Measurements from ENCODE around the gene CMSS1.

Gene CMSS1

GRCh38 chr3:99856437-99857220 lies 39.0 kb downstream of the CMSS1 start:
- no peak for DNase-seq (ENCODE audit: insufficient read length)
- FAIRE-seq, result no peak
- TF ChIP-seq TAF1 (IDR thresholded peaks at IDR 0.05; ENCODE audit: borderline replicate concordance, low read depth, low read length), result no peak
- no peak for TF ChIP-seq POLR2AphosphoS5 (IDR thresholded peaks at IDR 0.05; ENCODE audit: low read depth, low read length)
- no peak for TF ChIP-seq POLR2A (IDR thresholded peaks at IDR 0.05; ENCODE audit: low read depth, low read length)

GRCh38 chr3:99857278-99857677 lies 39.6 kb downstream of the CMSS1 start:
- no peak for DNase-seq (ENCODE audit: insufficient read length)
- FAIRE-seq, result no peak
- TF ChIP-seq POLR2AphosphoS5 (IDR thresholded peaks at IDR 0.05; ENCODE audit: low read depth, low read length) (no peak), POLR2A (IDR thresholded peaks at IDR 0.05; ENCODE audit: low read depth, low read length) (no peak), TAF1 (IDR thresholded peaks at IDR 0.05; ENCODE audit: borderline replicate concordance, low read depth, low read length) (no peak)

GRCh38 chr3:99858469-99858868 lies 40.8 kb downstream of the CMSS1 start:
- FAIRE-seq (no peak), DNase-seq (ENCODE audit: insufficient read length) (no peak)
- TF ChIP-seq TAF1 (IDR thresholded peaks at IDR 0.05; ENCODE audit: borderline replicate concordance, low read depth, low read length) (no peak), POLR2A (IDR thresholded peaks at IDR 0.05; ENCODE audit: low read depth, low read length) (no peak), POLR2AphosphoS5 (IDR thresholded peaks at IDR 0.05; ENCODE audit: low read depth, low read length) (no peak)

DNA sequence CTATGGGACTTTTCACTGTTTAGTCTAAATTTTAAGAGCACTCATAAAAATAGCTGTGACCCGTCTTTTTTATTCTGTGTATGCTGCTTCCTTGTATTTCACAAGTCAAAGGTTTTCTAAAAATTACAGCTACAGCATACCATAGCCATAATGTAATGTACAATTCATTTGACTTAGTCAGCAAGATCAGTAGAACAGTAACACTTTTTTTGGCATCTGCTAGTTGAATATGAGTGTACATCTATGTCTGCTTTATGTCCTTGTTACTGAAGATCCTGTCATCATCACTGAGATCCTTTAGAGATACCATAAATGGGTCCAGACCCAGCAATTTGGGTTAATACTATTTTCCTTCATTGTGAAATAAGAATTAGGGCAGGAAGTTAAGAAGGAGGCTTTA lies 42.2 kb downstream of the CMSS1 start:
- no peak for DNase-seq (ENCODE audit: insufficient read length)
- no peak for FAIRE-seq
- TF ChIP-seq POLR2AphosphoS5 (IDR thresholded peaks at IDR 0.05; ENCODE audit: low read depth, low read length) (no peak), TAF1 (IDR thresholded peaks at IDR 0.05; ENCODE audit: borderline replicate concordance, low read depth, low read length) (no peak), POLR2A (IDR thresholded peaks at IDR 0.05; ENCODE audit: low read depth, low read length) (no peak)

- TF ChIP-seq POLR2AphosphoS5 (IDR thresholded peaks at IDR 0.05; ENCODE audit: low read depth, low read length) (no peak), TAF1 (IDR thresholded peaks at IDR 0.05; ENCODE audit: borderline replicate concordance, low read depth, low read length) (no peak), POLR2A (IDR thresholded peaks at IDR 0.05; ENCODE audit: low read depth, low read length) (no peak)
- FAIRE-seq (no peak), DNase-seq (ENCODE audit: insufficient read length) (no peak)
These were observed 43.6 kb downstream of the CMSS1 start for GRCh38 chr3:99861216-99861615.

GRCh38 chr3:99862208-99862607 lies 44.5 kb downstream of the CMSS1 start:
- TF ChIP-seq TAF1 (IDR thresholded peaks at IDR 0.05; ENCODE audit: borderline replicate concordance, low read depth, low read length), result no peak
- no peak for TF ChIP-seq POLR2AphosphoS5 (IDR thresholded peaks at IDR 0.05; ENCODE audit: low read depth, low read length)
- TF ChIP-seq POLR2A (IDR thresholded peaks at IDR 0.05; ENCODE audit: low read depth, low read length), result no peak
- FAIRE-seq (no peak), DNase-seq (ENCODE audit: insufficient read length) (no peak)

- TF ChIP-seq POLR2AphosphoS5 (IDR thresholded peaks at IDR 0.05; ENCODE audit: low read depth, low read length) (no peak), TAF1 (IDR thresholded peaks at IDR 0.05; ENCODE audit: borderline replicate concordance, low read depth, low read length) (no peak), POLR2A (IDR thresholded peaks at IDR 0.05; ENCODE audit: low read depth, low read length) (no peak)
- FAIRE-seq, result no peak
- no peak for DNase-seq (ENCODE audit: insufficient read length)
These were observed 45.3 kb downstream of the CMSS1 start for GRCh38 chr3:99863002-99863401.

DNA sequence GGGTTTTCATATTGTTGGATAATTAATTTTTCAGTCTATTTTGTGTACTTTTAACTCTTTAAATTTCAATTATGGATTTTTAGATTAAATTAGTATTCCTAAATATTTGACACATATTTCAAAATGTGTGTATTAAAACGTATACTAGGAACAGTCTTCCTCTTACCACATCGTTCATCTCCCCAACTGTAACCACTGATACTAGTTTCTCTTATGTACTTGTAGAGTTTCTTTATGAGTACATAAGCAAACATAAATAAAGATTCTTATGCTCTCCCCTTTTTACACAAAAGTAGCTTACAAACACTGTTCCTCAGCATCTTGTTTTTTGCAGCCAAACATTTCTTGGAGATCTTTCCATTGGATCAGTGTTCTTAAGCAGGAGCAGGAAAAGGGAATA lies 45.9 kb downstream of the CMSS1 start:
- DNase-seq (ENCODE audit: insufficient read length) (no peak), FAIRE-seq (no peak)
- no peak for TF ChIP-seq POLR2A (IDR thresholded peaks at IDR 0.05; ENCODE audit: low read depth, low read length)
- no peak for TF ChIP-seq POLR2AphosphoS5 (IDR thresholded peaks at IDR 0.05; ENCODE audit: low read depth, low read length)
- no peak for TF ChIP-seq TAF1 (IDR thresholded peaks at IDR 0.05; ENCODE audit: borderline replicate concordance, low read depth, low read length)

DNA sequence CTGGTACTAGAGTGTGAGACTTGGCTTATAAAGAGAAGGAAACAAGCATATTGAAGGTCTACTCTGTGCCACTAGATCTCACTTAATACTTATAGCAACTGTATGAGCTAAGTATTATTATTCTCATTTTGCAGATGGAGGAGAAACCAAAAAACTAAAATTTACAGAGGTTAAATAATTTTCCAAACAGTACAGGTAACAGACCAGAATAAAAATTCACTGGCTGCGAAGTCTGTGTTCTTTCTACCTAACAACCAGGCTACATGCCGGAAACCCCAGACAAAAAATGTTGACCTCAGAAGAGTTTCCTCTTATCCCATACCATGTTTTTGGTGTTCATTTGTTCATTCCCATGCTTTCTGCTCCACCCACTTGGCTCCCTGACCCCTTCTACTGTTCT lies 46.6 kb downstream of the CMSS1 start:
- TF ChIP-seq POLR2AphosphoS5 (IDR thresholded peaks at IDR 0.05; ENCODE audit: low read depth, low read length) (no peak), TAF1 (IDR thresholded peaks at IDR 0.05; ENCODE audit: borderline replicate concordance, low read depth, low read length) (no peak)
- DNase-seq (ENCODE audit: insufficient read length) (no peak), FAIRE-seq (no peak)

GRCh38 chr3:99865321-99865720 lies 47.7 kb downstream of the CMSS1 start:
- DNase-seq (ENCODE audit: insufficient read length) (no peak), FAIRE-seq (no peak)
- no peak for TF ChIP-seq POLR2A (IDR thresholded peaks at IDR 0.05; ENCODE audit: low read depth, low read length)
- no peak for TF ChIP-seq POLR2AphosphoS5 (IDR thresholded peaks at IDR 0.05; ENCODE audit: low read depth, low read length)
- no peak for TF ChIP-seq TAF1 (IDR thresholded peaks at IDR 0.05; ENCODE audit: borderline replicate concordance, low read depth, low read length)

GRCh38 chr3:99866261-99866761 lies 48.6 kb downstream of the CMSS1 start:
- TF ChIP-seq POLR2AphosphoS5 (IDR thresholded peaks at IDR 0.05; ENCODE audit: low read depth, low read length), result no peak
- no peak for TF ChIP-seq TAF1 (IDR thresholded peaks at IDR 0.05; ENCODE audit: borderline replicate concordance, low read depth, low read length)
- TF ChIP-seq POLR2A (IDR thresholded peaks at IDR 0.05; ENCODE audit: low read depth, low read length), result no peak
- DNase-seq (ENCODE audit: insufficient read length), result no peak

GRCh38 chr3:99867594-99868310 lies 50.1 kb downstream of the CMSS1 start:
- FAIRE-seq (peak; percentile 81), DNase-seq (ENCODE audit: insufficient read length) (no peak)
- TF ChIP-seq POLR2A (IDR thresholded peaks at IDR 0.05; ENCODE audit: low read depth, low read length), result 0 out of 2 replicates have a peak, but pooled peaks have one; percentile 16
- TF ChIP-seq TAF1 (IDR thresholded peaks at IDR 0.05; ENCODE audit: borderline replicate concordance, low read depth, low read length), result no peak
- TF ChIP-seq POLR2AphosphoS5 (IDR thresholded peaks at IDR 0.05; ENCODE audit: low read depth, low read length), result no peak

More at GRCh38 chr3:99866261-99866761, 48.6 kb downstream of the CMSS1 start:
- FAIRE-seq, result no peak
